H9 (cell line): Measurements from ENCODE around the gene MIOS. TPM values are rescaled to one million over a fixed set of nuclear protein-coding genes. Genes with fewer than 3 reads are reported as not detected.

ENCODE experiments used
- DNase-seq: peaks from one replicate; pipeline ENCODE4 v3.0.0-alpha.2; 2017
- H2AFZ ChIP-seq: one replicate; pipeline ENCODE4 v1.6.1; 2013; ENCODE audit warnings: mild to moderate bottlenecking, low read length, control low read depth, moderate library complexity
- H2AK5ac ChIP-seq: 2 replicates; pipeline ENCODE4 v1.6.1; 2013; ENCODE audit warnings: low read length, control low read depth, mixed read lengths; ENCODE audit not compliant: insufficient read length
- H2BK120ac ChIP-seq: one replicate; pipeline ENCODE4 v1.6.1; 2013; ENCODE audit warnings: low read depth, mild to moderate bottlenecking, low read length, control low read depth, inconsistent platforms; ENCODE audit not compliant: poor library complexity, severe bottlenecking
- H2BK12ac ChIP-seq: 2 replicates; pipeline ENCODE4 v1.6.1; 2013; ENCODE audit warnings: low read length, control low read depth, mixed read lengths, low read depth; ENCODE audit not compliant: insufficient read length
- H2BK15ac ChIP-seq: 2 replicates; pipeline ENCODE4 v1.6.1; 2013; ENCODE audit warnings: low read depth, low read length, control low read depth
- H2BK20ac ChIP-seq: one replicate; pipeline ENCODE4 v1.6.1; 2013; ENCODE audit warnings: low read depth, mild to moderate bottlenecking, low read length, control low read depth, inconsistent platforms; ENCODE audit not compliant: poor library complexity, severe bottlenecking
- H2BK5ac ChIP-seq: 2 replicates; pipeline ENCODE4 v1.6.1; 2013; ENCODE audit warnings: low read length, control low read depth, mixed read lengths; ENCODE audit not compliant: insufficient read length
- H3K14ac ChIP-seq: 2 replicates; pipeline ENCODE4 v1.6.1; 2013; ENCODE audit warnings: low read length, control low read depth; ENCODE audit not compliant: insufficient read depth
- H3K18ac ChIP-seq: 2 replicates; pipeline ENCODE4 v1.6.1; 2013; ENCODE audit warnings: low read depth, mild to moderate bottlenecking, mixed read lengths, low read length, control low read depth; ENCODE audit not compliant: insufficient read length
- H3K23ac ChIP-seq: 2 replicates; pipeline ENCODE4 v1.6.1; 2013; ENCODE audit warnings: low read length, control low read depth, mixed read lengths, low read depth; ENCODE audit not compliant: insufficient read length
- H3K23me2 ChIP-seq: 2 replicates; pipeline ENCODE4 v1.6.1; 2013; ENCODE audit warnings: low read depth, mild to moderate bottlenecking, mixed read lengths, low read length, control low read depth; ENCODE audit not compliant: insufficient read length, poor library complexity, severe bottlenecking
- H3K27ac ChIP-seq: 2 replicates; pipeline ENCODE4 v1.5.1; 2013; ENCODE audit warnings: low read length, control low read depth, mixed read lengths, low read depth; ENCODE audit not compliant: insufficient read length
- H3K27me3 ChIP-seq: 2 replicates; pipeline ENCODE4 v1.6.1; 2013; ENCODE audit warnings: low read length, control low read depth, inconsistent platforms; ENCODE audit not compliant: insufficient read depth
- H3K4ac ChIP-seq: 2 replicates; pipeline ENCODE4 v1.6.1; 2013; ENCODE audit warnings: low read depth, mild to moderate bottlenecking, control low read depth, inconsistent platforms, low read length, moderate library complexity
- H3K4me1 ChIP-seq: 2 replicates; pipeline ENCODE4 v1.6.1; 2013; ENCODE audit warnings: low read length, control low read depth, inconsistent platforms; ENCODE audit not compliant: insufficient read depth
- H3K4me2 ChIP-seq: 2 replicates; pipeline ENCODE4 v1.6.1; 2013; ENCODE audit warnings: low read length, control low read depth, mixed read lengths; ENCODE audit not compliant: insufficient read length, insufficient read depth
- H3K56ac ChIP-seq: 2 replicates; pipeline ENCODE4 v1.6.1; 2013; ENCODE audit warnings: low read depth, mild to moderate bottlenecking, mixed read lengths, low read length, control low read depth; ENCODE audit not compliant: insufficient read length
- H3K79me1 ChIP-seq: 2 replicates; pipeline ENCODE4 v1.6.1; 2013; ENCODE audit warnings: low read depth, mild to moderate bottlenecking, moderate library complexity, low read length, control low read depth, inconsistent platforms; ENCODE audit not compliant: insufficient read depth, poor library complexity, severe bottlenecking
- H3K79me2 ChIP-seq: 2 replicates; pipeline ENCODE4 v1.6.1; 2013; ENCODE audit warnings: low read length, control low read depth, inconsistent platforms; ENCODE audit not compliant: insufficient read depth
- H3K9ac ChIP-seq: 2 replicates; pipeline ENCODE4 v1.6.1; 2013; ENCODE audit warnings: low read length, control low read depth, mixed read lengths; ENCODE audit not compliant: insufficient read length; ENCODE audit errors: extremely low read depth
- H3K9me3 ChIP-seq: one replicate; pipeline ENCODE4 v1.6.1; 2013; ENCODE audit warnings: low read depth, low read length, inconsistent platforms; ENCODE audit not compliant: control insufficient read depth
- H3T11ph ChIP-seq: one replicate; pipeline ENCODE4 v1.6.1; 2013; ENCODE audit warnings: mild to moderate bottlenecking, low read length, control low read depth, inconsistent platforms
- H4K20me1 ChIP-seq: one replicate; pipeline ENCODE4 v1.6.1; 2013; ENCODE audit not compliant: control insufficient read depth, insufficient read length, insufficient read depth
- H4K5ac ChIP-seq: 2 replicates; pipeline ENCODE4 v1.6.1; 2013; ENCODE audit warnings: low read depth, mild to moderate bottlenecking, mixed read lengths, low read length, control low read depth; ENCODE audit not compliant: insufficient read length
- H4K8ac ChIP-seq: replicated peaks from 2 replicates; pipeline ENCODE4 v1.6.1; 2013; ENCODE audit warnings: low read length, control low read depth, mixed read lengths, low read depth; ENCODE audit not compliant: insufficient read length
- H4K91ac ChIP-seq: 2 replicates; pipeline ENCODE4 v1.6.1; 2013; ENCODE audit warnings: low read depth, mild to moderate bottlenecking, moderate library complexity, mixed read lengths, low read length, control low read depth; ENCODE audit not compliant: insufficient read length
- H3K27ac Mint-ChIP-seq, 3 experiments: 2 replicates in 2 of 3; 3 replicates in 1 of 3; pipeline ENCODE4 v1.8.0; 2020 to 2021; ENCODE audit warnings: mixed read lengths in 3 of 3, mild to moderate bottlenecking in 1 of 3, moderate library complexity in 1 of 3
- H3K27me3 Mint-ChIP-seq: 2 replicates; pipeline ENCODE4 v1.8.0; 2021; ENCODE audit warnings: low read depth, mild to moderate bottlenecking, moderate library complexity, mixed read lengths
- H3K36me3 Mint-ChIP-seq, 3 experiments: 2 replicates in 2 of 3; 3 replicates in 1 of 3; pipeline ENCODE4 v1.8.0; 2020 to 2021; ENCODE audit warnings: low read depth in 3 of 3, mixed read lengths in 3 of 3; ENCODE audit not compliant: insufficient read depth in 1 of 3
- H3K4me1 Mint-ChIP-seq, 2 experiments: 2 replicates each; pipeline ENCODE4 v1.8.0; 2020; ENCODE audit warnings: mixed read lengths in 2 of 2
- H3K4me3 Mint-ChIP-seq, 2 experiments: 2 replicates in 1 of 2; 3 replicates in 1 of 2; pipeline ENCODE4 v1.8.0; 2020 to 2021; ENCODE audit warnings: mild to moderate bottlenecking in 2 of 2, mixed read lengths in 2 of 2, moderate library complexity in 1 of 2
- H3K9me3 Mint-ChIP-seq, 2 experiments: 2 replicates in 1 of 2; 3 replicates in 1 of 2; pipeline ENCODE4 v1.8.0; 2020; ENCODE audit warnings: mild to moderate bottlenecking in 2 of 2, mixed read lengths in 2 of 2, moderate library complexity in 1 of 2
- WGBS: extraction: QIAGEN DNeasy Blood & Tissue Kit; methylation state at CpG from one replicate; pipeline ENCODE4 v1.1.7; 2013; ENCODE audit warnings: missing lambda C conversion rate, low lambda C conversion rate, mixed read lengths; ENCODE audit not compliant: insufficient read length; ENCODE audit errors: extremely low coverage; 5-methylcytosine and 5-hydroxymethylcytosine counted together
- total RNA-seq: library from RNA; stranded (reverse); gene quantifications from 2 replicates; pipeline ENCODE4 v1.2.1, GENCODE V29; 2021
- TF ChIP-seq, protein P1 (sequence below): fragments of 200-600 bp; sonication (generic); conservative IDR thresholded peaks from 3 replicates; pipeline ENCODE4 v1.8.0; 2021; ENCODE audit warnings: antibody characterized with exemption, mild to moderate bottlenecking

The MIOS gene
- total RNA-seq, 1 experiment from 2014 or later, result 46.4 TPM

DNA sequence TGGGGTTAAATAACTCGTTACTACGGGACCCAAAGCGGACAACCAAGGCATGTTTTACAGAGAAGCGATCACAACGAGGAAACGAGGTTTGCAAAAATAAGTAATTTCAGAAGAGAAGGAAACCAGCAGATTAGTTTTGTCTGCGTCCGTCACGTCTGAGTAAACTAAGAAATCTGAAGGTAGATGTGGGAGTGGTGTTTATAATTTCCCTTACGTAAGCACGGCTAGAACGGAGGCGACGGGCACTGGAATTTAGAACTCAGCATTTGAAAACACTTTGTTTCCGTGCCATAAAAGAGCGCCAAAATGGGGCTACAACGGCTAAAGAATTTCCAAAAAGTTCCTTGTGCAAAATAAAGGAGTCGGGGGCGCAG, 73.2 kb downstream of the MIOS start:
- Histone ChIP-seq H3K23me2 (peaks cover 13% of the 10 kb centered on the region), H3K27me3 (no peaks in the 10 kb centered on the region), H4K8ac (no peak overlapping the region), H3K4ac (no peak overlapping the region), H2AFZ (no peak overlapping the region), H3T11ph (no peak overlapping the region), H3K79me1 (peaks cover 3% of the 10 kb centered on the region), H3K79me2 (no peaks in the 10 kb centered on the region; the same call in 1 of the 2 replicates), H4K20me1 (no peaks in the 10 kb centered on the region), H3K27ac (no peak overlapping the region), H3K9me3 (no peaks in the 10 kb centered on the region), H2BK12ac (no peak overlapping the region), H3K18ac (peak overlapping the region; percentile 69), H2BK120ac (no peak overlapping the region), H4K91ac (no peak overlapping the region), H3K14ac (peak overlapping the region; percentile 89; the same call in 1 of the 2 replicates), H4K5ac (peak overlapping the region; percentile 41), H3K23ac (no peak overlapping the region), H3K56ac (no peak overlapping the region), H3K4me2 (peak overlapping the region; percentile 81), H3K9ac (peak overlapping the region; percentile 87), H2AK5ac (no peak overlapping the region), H2BK20ac (no peak overlapping the region), H2BK15ac (no peak overlapping the region), H2BK5ac (peak overlapping the region; percentile 43), H3K4me1 (peaks cover 2% of the 10 kb centered on the region; the same call in 1 of the 2 replicates)
- Mint-ChIP-seq H3K4me3 (peak overlapping the region; percentile 96 to 99), H3K4me1 (peaks cover 20 to 27% of the 10 kb centered on the region in 2 experiments), H3K27ac (peak overlapping the region; percentile 99), H3K27me3 (no peaks in the 10 kb centered on the region), H3K9me3 (no peaks in the 10 kb centered on the region; a peak in 1 of 5 replicates), H3K36me3 (peaks cover 3 to 20% (median 17%) of the 10 kb centered on the region in 3 experiments; a peak in 5 of 7 replicates)
- TF ChIP-seq, protein P1, sequence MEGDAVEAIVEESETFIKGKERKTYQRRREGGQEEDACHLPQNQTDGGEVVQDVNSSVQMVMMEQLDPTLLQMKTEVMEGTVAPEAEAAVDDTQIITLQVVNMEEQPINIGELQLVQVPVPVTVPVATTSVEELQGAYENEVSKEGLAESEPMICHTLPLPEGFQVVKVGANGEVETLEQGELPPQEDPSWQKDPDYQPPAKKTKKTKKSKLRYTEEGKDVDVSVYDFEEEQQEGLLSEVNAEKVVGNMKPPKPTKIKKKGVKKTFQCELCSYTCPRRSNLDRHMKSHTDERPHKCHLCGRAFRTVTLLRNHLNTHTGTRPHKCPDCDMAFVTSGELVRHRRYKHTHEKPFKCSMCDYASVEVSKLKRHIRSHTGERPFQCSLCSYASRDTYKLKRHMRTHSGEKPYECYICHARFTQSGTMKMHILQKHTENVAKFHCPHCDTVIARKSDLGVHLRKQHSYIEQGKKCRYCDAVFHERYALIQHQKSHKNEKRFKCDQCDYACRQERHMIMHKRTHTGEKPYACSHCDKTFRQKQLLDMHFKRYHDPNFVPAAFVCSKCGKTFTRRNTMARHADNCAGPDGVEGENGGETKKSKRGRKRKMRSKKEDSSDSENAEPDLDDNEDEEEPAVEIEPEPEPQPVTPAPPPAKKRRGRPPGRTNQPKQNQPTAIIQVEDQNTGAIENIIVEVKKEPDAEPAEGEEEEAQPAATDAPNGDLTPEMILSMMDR, result no peak
- no peak for DNase-seq
- WGBS, result no CpG with 5 or more reads among the region's 19 CpGs
